Fibroblast of gingiva (primary cell): ENCODE measurements around the gene PSENEN.

Experiments
- DNase-seq: peaks from one replicate; pipeline ENCODE4 v3.0.0-alpha.2; 2011; ENCODE audit warnings: low read depth

The PSENEN gene

DNA sequence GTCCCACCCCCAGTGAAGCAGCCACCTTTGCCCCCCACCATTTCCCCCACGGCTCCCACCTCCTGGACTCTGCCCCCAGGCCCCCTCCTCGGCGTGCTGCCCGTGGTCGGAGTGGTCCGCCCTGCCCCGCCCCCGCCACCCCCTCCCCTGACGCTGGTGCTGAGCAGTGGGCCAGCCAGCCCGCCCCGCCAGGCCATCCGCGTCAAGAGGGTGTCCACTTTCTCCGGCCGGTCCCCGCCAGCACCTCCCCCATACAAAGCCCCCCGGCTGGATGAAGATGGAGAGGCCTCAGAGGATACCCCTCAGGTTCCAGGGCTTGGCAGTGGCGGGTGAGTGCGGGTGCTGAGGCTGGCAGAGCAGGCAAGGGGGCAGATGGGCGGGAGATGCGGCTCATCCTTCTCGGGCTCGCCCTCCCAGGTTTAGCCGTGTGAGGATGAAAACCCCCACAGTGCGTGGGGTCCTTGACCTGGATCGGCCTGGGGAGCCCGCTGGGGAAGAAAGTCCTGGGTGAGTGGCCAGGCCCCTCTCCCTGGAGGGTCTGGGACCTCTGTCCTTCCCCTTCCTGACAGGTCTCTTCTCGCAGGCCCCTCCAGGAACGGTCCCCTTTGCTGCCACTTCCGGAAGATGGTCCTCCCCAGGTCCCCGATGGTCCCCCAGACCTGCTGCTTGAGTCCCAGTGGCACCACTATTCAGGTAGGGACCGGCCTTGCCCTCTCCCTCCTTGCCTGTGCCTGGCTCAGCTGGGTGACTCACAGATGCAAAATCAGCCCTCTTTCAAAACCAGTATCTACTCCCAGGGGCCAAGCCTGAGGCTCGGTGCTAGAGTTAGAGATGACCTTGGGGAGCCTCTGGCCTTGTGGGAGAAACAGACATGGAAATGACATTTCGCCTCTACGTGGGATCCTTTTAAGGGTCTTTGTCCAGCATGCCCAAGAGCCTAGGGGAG lies 12.0 kb upstream of the PSENEN start:
- DNase-seq: no peak

DNA sequence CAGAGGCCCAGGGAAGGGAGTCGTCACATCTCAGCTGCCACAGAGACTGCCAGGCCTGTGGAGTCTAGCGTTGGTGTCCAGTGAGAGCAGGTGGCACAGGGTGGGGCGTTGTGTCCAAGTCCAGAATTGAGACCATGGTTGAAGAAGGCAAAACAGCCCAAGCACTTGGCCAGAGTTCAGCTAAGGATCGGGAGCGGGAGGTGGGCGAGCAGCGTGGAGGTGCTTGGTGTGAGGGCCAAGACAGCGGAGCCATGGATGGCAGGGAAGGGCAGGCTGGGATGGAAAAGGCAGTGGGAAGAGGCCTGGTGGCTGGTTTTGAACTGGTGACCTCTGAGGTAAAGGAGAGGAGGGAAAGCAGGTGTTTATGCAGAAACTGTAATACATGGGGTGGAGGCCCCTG lies 11.2 kb upstream of the PSENEN start:
- no peak for DNase-seq

DNA sequence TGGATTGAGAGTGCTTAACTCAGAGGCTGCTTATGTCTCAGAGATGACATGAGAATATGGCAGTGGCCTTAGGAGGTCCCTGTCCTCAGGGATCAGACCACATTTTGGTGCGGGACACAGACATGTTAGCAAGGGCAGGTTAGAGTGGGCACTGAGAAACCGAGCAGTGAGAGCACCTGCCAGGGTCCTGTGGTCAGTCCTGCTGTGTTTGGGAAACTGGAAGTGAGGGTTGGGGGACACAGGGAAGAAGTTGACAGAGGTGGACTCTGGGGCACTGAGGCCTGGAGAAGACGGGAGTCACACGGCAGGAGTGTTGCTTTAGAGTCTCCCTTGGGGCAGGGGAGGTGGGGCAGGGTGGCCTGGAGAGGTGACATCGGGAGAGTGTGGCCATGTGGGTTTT lies 10.6 kb upstream of the PSENEN start:
- DNase-seq: no peak

DNA sequence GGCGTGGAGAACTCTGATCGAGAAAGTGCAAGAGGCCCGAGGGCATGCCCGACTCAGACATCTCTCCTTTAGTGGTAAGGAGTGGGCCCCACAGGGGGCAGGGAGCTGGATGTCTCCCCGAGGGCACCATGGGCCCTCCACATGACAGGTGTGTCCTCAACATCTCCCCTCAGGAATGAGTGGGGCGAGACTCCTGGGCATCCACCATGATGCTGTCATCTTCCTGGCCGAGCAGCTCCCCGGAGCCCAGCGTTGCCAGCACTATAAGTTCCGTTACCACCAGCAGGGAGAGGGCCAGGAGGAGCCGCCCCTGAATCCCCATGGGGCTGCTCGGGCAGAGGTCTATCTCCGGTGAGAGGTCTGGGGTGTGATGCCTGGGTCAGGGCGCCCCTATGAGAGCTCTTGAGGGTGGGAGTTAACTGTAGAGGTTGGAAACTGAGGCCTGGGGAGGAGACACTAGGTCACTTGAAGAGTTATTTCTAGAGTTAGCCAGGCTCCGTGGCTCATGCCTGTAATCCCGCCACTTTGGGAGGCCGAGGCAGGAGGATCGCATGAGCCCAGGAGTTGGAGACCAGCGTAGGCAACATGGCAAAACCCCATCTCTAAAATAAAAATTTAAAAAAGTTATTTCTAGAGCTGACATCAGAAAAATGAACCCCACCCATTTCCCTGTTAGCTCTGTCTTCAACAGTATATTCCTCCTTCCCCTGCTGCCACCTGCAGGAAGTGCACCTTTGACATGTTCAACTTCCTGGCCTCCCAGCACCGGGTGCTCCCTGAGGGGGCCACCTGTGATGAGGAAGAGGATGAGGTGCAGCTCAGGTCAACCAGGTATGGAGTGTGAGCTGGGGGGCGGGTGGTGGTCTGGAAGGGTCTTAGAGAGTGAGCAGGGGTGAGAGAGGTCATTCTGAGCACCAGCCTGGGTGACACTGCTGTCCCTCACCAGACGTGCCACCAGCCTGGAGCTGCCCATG lies 8.3 kb upstream of the PSENEN start:
- no peak for DNase-seq

DNA sequence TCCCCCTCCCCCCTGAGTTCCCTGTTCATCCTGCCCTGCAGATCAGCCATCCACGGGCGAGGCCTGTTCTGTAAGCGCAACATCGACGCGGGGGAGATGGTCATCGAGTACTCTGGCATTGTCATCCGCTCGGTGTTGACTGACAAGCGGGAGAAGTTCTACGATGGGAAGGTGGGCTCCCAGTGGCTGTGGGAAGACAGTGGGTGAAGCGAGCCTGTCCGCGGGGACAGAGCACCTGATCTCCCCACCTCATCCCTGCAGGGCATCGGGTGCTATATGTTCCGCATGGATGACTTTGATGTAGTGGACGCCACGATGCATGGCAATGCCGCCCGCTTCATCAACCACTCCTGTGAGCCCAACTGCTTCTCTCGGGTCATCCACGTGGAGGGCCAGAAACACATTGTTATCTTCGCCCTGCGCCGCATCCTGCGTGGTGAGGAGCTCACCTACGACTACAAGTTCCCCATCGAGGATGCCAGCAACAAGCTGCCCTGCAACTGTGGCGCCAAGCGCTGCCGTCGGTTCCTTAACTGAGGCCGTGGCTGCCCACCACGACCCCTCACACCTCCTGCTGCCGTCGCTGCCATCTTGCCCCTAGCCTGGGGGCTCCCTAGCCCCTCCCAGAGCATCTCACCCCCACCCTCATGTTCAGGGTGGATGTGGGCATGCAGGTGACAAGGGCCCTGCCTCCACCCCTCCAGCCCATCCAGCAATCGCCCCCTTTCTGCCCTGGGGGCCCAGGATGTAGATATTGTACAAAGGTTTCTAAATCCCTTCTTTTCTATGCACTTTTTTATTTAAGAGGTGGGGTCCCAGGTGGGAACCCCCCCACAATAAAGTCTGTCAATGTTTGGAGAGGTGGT lies 7.2 kb upstream of the PSENEN start:
- no peak for DNase-seq

DNA sequence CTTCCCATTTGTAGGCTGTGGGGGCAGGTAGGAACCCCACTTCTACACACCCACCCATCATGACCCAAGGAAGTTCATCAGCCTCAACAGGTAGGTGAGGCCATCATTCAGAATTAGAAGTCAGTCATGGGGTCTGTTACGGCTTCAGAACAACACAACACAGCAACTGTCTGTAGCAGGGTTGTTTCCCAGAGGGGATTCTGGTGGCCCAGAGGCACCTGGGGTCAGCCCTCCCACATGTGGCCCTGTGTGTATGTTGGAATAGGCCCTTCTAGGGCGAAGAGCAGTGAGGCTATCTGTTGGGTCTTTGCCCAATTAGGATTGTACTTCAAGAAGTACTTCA lies 6.6 kb upstream of the PSENEN start:
- no peak for DNase-seq

DNA sequence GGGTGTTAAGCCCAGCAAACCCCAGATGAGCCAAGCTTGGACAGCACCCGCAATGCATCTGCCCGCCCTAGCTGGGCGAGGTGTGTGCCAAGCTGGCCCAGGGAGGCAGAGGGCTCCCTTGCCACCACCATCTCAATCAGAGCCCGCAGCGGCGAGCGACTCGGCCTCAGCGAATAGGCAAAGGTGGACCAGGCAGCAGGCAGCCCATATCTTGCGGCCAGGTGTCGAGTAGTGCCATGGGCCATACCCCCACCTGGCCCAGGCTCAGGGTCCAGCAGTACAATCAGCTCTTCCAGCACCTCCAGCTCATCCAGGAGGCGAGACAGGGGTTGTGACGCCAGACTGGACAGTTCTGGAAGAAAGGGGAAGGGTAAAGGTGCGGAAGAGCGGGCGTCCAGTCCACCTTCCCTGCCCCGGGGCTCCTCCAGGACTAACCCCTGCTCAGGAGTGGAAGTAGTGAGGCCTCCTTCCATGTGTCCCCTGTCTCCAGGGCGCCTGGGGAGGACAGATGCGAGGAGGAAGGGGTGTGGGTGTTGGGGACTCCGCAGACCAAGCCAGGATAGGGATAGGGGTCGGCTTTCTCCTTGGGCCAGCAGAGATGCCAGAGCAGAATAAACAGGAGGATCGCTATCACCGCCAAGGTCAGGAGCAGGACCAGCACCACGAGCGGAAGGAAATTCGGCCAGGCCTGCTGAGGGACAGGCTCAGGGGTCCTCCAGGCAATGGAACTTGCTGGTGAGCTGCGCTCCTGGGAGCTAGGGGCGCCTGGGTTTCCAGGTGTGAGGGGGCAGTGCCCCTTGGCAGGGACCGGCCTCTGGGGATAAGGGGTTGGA lies 6.0 kb upstream of the PSENEN start:
- DNase-seq: no peak

DNA sequence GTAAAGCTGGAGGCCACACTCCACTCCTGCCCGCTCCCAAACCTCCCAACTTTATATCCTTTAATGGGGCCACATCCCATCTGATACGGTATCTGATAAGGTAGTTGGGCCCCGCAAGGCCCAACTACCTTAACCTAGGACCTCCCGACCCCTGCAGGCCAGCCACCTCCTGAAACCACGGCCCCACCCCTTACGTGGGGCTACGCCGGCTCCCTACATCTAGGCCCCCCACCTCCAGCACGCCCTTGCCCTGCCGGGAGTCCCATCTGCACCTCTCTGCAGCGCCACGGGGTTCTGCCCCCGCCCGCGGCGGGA lies 5.4 kb upstream of the PSENEN start:
- no peak for DNase-seq

DNA sequence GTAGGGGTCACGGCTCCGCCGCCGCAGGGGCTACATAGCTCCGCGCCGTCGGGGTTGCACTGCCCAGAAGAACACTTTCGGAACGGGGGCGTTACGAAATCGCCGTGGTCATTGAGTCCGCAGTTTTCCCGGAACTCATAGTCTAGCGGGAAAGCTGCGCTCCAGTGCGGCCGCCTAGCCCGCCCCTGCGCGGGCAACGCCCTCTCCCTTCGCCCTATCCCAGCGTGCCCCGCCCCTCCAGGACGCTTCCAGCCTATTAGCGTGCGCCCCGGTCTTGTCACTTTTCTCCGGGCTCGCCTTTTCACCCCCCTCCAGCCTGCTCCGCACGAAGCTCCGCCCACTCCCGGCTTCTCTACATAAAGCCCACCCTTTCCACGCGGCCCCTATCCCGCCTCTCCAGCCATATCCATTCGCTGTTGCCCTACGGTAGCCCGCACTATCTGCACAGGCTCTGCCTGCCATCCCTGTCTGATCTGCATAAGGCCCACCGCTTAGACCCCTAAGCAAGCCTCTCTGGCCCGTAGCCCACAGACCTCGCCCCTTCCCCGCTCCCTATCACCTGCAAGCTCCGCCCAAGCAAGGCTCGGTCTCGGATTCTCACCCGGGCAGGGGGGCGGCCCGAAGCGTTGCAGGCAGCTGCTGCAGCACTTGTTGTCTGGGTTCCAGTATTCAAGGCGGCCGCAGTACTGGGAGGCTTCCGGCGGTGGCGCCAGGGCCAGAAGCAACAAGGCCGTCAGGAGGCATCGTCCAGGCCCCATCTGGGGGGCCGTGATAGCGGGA lies 4.8 kb upstream of the PSENEN start:
- peak; percentile 97 for DNase-seq

DNA sequence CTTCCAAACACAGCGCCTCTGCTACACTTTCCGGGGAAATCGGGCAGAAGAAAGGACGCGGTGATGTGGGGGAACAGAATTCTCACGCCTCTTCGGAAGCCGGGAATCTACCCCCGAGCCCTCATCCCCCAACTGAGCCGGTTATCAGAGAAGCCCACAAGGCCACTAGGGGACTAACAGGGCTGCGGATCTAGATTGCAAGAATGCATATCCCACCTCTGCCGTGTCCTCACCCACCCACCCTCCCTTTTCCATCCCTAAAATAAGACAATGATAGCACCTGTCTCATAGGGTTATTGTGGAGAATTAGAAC lies 4.3 kb upstream of the PSENEN start:
- DNase-seq: no peak

DNA sequence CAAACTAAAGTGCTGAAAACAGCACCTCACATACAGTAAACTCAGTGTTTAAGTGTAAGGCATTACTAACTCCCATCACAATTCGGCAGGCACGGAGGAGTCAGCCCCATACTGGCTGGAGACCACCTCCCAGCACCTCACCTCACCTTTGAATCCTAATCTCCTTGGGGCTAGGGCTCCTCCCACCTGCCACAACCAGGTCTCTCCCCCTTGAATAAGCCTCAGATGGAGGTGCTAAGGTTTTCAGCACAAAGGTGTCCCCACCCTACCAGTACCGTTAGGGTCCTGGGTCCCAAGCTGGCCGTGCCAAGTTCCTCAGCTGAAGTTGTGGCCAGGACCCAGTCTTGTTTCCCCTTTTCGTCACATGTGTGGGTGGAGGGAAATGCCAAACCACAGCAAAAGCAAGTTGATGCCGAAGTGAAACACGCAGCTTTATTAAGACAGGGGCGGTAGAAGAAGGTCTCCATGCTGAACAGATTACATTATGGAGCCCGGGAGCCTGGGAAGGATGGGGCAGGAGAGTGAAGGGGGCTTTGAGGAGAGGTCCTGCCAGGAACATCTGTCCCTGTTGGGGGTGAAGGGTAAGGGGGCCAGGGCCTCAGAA lies 3.2 kb upstream of the PSENEN start, which contains the start of gene IGFLR1:
TSS of gene IGFLR1 (minus strand) at position 332 of the 604 bp plus-strand sequence. CDS start 1,272 bp downstream, outside the sequence.
- DNase-seq: no peak

DNA sequence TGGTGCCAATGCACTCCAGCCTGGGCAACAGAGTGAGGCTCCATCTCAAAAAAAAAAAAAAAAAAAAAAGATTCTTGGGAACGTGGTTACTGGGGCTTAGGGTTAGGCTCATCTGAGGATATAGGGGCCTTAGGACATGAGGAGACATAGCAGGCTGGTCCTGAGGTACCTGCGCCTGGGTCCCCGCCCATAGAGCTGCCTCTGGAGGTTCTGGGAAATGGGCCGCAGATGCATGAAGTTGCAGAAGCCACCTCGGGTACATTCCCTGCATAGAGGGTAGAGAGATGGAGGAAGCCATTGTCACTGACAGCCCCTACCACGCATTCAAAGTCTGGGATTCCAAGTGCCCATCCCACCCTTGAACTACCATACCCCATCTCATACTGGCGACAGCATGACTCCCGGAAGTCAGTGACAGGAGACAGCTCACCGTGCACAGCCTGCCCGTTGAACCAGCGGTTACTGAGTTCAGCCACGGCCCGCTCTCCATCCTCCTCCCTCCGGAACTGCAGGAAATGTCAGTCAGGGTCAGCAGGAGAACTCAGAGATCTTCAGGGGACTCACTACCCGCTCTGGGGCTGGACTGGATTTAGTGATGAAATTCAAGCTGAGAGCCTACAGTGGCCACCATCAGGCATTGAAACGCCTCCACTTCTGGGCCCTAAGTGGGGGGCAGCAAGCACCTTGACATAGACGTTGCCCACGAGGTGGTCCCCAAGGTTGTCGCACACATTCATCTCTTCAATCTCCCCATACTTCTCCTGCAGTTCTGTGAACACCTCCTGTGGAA lies 1.6 kb upstream of the PSENEN start:
- no peak for DNase-seq

DNA sequence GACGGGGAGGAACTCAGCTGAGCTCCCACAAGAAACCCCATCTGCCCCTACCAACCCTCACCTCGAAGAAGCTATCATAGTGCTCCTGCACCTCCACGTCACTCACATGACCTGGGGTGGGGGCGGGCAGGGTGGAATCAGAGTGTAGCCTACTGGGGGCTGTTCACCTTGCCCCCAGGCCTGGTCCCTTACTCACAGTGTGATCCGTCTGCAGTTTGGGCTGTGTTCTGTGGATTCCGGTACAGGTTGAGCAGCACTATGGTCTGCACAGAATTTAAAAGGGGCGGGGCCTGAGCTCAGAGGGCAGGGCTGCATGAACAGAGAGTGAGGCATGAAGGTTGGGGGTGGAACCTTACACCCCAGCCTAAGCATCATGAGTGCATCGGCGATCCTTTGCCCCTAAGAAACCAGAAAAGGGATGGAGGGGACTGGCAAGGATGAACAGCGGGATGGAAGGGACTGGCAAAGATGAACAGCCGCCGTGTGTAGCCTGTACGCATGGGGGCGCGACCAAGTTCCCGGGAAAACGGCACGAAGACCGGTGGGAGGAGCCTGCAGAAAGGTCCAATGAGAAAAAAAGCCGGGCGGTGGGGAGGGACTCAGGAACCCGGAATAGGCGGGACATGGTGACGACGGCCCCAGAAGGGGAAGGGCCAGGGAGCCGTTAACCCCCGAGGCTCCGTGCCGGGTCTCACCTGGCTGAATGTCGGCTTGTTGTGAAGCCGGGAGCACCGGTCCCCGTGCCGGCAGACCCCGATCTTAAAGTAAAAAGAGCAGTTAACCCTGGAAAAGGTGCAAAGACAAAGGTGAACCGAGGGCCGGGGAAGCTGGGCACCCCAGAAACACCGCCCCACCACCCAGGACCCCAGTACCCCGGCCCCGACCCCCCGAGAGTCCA lies 772 bp upstream of the PSENEN start:
- peak; percentile 94 for DNase-seq

DNA sequence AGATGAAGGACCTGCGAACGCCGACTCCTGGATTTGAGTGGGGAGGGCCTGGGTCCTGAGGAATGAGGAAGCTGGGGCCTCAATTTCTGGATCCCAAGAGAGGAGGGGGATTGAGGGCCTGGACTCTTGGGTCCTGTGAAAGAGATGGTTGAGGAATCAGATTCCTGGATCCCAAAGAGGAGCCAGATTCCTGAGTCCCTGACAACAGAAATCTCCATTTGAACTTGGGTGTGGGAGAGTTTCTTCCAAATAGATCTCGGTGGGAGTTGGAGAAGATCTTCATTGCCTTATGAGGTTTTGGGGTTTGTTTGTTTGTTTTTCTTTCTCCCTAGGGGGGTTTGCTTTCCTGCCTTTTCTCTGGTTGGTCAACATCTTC lies 624 bp downstream of the PSENEN start:
- DNase-seq: no peak

DNA sequence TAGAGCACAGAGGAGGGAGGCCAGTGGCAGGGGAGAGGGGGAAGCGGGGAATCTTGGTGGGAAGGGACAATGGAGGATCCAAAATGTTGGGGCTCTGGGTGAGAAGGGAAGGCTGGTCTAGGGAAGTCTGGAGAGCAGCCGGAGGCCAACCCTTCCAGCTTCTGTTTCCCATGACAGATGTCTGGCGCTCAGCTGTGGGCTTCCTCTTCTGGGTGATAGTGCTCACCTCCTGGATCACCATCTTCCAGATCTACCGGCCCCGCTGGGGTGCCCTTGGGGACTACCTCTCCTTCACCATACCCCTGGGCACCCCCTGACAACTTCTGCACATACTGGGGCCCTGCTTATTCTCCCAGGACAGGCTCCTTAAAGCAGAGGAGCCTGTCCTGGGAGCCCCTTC lies 1.1 kb downstream of the PSENEN start:
- DNase-seq: no peak

DNA sequence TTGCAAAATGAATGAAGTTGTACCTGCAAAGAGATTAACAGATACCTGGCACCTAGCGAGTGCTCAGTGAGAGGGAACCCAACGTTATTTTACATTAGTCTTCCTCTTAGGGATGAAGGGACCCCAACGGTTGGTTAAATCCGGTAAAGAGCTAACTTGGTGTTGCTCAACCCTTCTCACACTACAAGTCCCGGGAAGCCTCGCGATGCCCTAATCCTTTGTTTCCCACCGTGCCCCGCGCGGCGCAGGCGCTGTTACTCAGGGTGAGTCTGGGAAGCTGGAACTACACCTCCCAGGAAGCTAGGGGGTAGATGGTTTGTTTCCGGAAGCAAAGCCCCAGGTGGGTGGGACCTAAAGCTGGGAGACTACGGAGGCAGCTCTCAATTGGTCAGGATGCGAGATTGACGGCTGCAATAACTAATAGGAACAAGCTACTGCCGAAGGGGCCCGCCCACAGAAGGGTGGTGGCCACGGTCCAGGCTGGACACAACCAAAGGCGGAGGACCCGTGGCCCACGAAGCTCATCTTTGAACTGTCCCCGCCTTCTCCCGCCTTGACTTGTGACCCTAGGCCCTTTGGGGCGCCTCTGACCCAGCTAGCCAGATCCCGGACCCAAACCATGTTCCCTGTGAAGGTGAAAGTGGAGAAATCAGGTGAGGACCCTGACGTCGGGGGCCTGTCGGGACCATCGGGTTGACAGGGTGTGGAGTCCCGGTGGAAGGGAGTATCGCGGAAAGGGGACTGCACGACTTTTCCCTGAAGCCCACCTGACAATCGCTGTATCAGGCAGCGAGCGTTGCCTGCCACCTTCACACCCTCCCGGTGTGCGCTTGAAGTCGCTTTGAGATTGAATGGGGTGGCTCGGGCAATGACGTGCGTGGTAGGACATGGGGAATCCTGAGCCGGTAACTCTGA lies 2.9 kb downstream of the PSENEN start, which contains the start of gene LIN37:
TSS of gene LIN37 (plus strand) at position 471 of the 915 bp plus-strand sequence. CDS start at position 620, 149 bp downstream.
- DNase-seq: peak; percentile 99

DNA sequence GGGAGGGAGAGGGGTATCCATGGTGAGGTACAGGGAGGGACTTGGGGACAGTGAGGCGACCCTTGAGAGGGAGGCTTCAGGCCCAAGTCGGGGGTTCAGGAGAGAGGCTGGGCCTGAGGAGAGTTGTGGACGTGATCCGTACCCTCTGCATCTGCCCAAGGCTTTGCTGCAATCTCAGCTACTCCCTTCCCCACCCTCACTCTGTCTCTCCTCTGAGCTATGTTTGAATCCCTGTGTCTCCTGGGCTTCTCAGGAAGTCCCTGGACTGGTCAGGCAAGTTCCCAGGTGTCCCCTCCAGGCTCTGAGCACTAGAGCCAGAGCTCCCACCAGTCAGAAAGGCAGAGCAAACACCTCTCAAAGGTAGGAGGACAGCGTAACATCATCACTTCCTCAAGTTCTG lies 4.7 kb downstream of the PSENEN start:
- no peak for DNase-seq
